H1 (cell line): ENCODE measurements around the gene TPP2. TPM values are rescaled to one million over a fixed set of nuclear protein-coding genes. Genes with fewer than 3 reads are reported as not detected.

ENCODE experiments used
- CTCF ChIP-seq, 3 experiments: IDR thresholded peaks; 1 replicate in 2 of 3; 2 replicates in 1 of 3; pipeline versions ENCODE4 v1.5.1 to v1.6.1; 2011; ENCODE audit warnings: low read length in 3 of 3, mild to moderate bottlenecking in 3 of 3, inconsistent platforms in 2 of 3, low read depth in 1 of 3, moderate library complexity in 1 of 3; ENCODE audit not compliant: insufficient read depth in 1 of 3; ENCODE audit errors: control extremely low read depth in 1 of 3
- polyA plus RNA-seq, 7 experiments: library from polyadenylated mRNA; depleted of rRNA in 3 of 7; stranded (reverse) in 5 of 7; unstranded in 2 of 7; fragments of >200 nt in 5 of 7; fragments of 200-250 nt in 2 of 7; gene quantifications; 1 replicate in 5 of 7; 2 replicates in 1 of 7; 4 replicates in 1 of 7; pipeline versions ENCODE4 v1.2.1 to v1.2.3, GENCODE V29; 2011 to 2013; ENCODE audit warnings: missing spikeins in 2 of 7, mixed read lengths in 2 of 7
- total RNA-seq: library from RNA; stranded (reverse); fragmentation: NEBNext Ultra II Directional; extraction: Animal tissue kit (Norgen Biotek cat#: 25700); gene quantifications from 2 replicates; pipeline ENCODE4 v1.2.1, GENCODE V29; 2021

TPP2 gene
- total and polyA plus RNA-seq, 2 of the 8 experiments (the other 6 are each of a cell fraction or from before 2014, with no cell fraction given), result 15.9 to 85.7 TPM

DNA sequence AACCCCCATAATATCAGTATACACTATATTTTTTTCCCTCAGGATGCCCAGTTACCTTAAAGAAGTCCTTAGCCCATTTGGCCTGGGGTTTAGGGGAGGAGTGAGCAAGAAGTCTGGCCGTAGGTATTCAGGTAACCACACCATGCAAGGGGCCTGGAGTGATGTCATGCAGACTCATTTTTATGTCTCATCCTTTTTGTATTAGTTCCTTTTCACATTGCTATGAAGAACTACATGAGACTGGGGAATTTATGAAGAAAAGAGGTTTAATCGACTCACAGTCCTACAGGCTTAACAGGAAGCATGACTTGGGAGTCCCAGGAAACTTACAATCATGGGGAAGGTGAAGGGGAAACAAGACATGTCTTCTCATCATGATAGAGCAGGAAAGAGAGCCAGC lies 12.2 kb downstream of the TPP2 start (continued):
- no peak for TF ChIP-seq CTCF (IDR thresholded peaks at IDR 0.05; ENCODE audit: control extremely low read depth in 1 of 3, insufficient read depth in 1 of 3, low read depth in 1 of 3, low read length in 3 of 3)
- TF ChIP-seq, all 59 proteins: peak for 0
